ENCODE data around the gene FNBP1.

DNA sequence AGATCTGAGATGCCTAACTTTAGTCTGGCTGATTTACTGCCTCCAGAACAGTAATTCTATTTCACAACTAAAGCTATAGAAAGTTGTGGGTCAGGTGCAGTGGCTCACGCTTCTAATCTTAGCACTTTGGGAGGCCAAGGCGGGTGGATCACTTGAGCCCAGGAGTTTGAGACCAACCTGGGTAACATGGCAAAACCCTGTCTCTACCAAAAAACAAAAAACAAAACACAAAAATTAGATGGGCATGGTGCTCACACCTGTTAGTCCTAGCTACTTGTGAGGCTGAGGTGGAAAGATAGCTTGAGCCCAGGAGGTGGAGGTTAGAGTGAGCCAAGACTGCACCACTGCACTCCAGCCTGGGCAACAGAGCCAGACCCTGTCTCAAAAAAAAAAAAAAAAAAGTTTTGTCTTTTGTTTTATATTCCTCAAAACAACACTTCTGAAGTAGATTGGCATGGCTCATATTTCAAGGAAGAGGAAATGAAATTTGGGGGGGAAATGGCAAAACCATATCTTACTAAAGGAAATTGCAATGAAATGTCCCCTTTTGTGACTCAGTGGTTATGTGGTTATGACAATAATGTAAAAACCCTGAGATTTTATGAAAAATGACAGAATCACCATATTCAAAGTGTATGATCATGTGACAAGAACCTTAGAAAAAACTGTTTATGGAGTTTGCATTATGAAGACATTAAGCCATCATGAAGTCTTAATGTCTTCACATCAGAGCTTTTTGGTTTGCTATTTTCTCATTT lies 16.2 kb downstream of the FNBP1 start:
- TF ChIP-seq, protein P1, sequence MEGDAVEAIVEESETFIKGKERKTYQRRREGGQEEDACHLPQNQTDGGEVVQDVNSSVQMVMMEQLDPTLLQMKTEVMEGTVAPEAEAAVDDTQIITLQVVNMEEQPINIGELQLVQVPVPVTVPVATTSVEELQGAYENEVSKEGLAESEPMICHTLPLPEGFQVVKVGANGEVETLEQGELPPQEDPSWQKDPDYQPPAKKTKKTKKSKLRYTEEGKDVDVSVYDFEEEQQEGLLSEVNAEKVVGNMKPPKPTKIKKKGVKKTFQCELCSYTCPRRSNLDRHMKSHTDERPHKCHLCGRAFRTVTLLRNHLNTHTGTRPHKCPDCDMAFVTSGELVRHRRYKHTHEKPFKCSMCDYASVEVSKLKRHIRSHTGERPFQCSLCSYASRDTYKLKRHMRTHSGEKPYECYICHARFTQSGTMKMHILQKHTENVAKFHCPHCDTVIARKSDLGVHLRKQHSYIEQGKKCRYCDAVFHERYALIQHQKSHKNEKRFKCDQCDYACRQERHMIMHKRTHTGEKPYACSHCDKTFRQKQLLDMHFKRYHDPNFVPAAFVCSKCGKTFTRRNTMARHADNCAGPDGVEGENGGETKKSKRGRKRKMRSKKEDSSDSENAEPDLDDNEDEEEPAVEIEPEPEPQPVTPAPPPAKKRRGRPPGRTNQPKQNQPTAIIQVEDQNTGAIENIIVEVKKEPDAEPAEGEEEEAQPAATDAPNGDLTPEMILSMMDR (IDR thresholded peaks at IDR 0.05): no peak
- no peak for TF ChIP-seq POLR2A (IDR thresholded peaks at IDR 0.05)
